Effector memory CD8-positive, alpha-beta T cell (primary cell): ENCODE data around the gene OR2T6.

Source experiments
- ATAC-seq: fragments of 150-1000 bp; cut with Tn5 transposase; replicated peaks from 2 replicates; pipeline ENCODE4 v1.10.0; 2021; ENCODE audit warnings: mild to moderate bottlenecking, moderate library complexity
- DNase-seq, 3 experiments: peaks; one replicate each; pipeline ENCODE4 v3.0.0; 2021
- H3K27ac Mint-ChIP-seq, 2 donors: one replicate each; pipeline ENCODE4 v1.8.0; 2022; ENCODE audit warnings: mild to moderate bottlenecking in 2 of 2, mixed read lengths in 2 of 2, moderate library complexity in 2 of 2
- H3K27me3 Mint-ChIP-seq, 2 donors: one replicate each; pipeline ENCODE4 v1.8.0; 2022; ENCODE audit warnings: mixed read lengths in 2 of 2
- H3K36me3 Mint-ChIP-seq: one replicate; pipeline ENCODE4 v1.8.0; 2022; ENCODE audit warnings: mild to moderate bottlenecking, moderate library complexity, mixed read lengths; ENCODE audit not compliant: insufficient read depth
- H3K4me1 Mint-ChIP-seq, 2 donors: one replicate each; pipeline ENCODE4 v1.8.0; 2022; ENCODE audit warnings: low read depth in 2 of 2, mixed read lengths in 2 of 2
- H3K4me3 Mint-ChIP-seq, 2 donors: one replicate each; pipeline ENCODE4 v1.8.0; 2022; ENCODE audit warnings: mild to moderate bottlenecking in 2 of 2, mixed read lengths in 2 of 2, moderate library complexity in 2 of 2
- H3K9me3 Mint-ChIP-seq, 2 donors: one replicate each; pipeline ENCODE4 v1.8.0; 2022; ENCODE audit warnings: mixed read lengths in 2 of 2
- total RNA-seq, 9 experiments: gene quantifications; one replicate each; lab custom pipeline; 2026; lab: John Stamatoyannopoulos, UW

The OR2T6 gene
- 0 to 0.10 (median 0) reads per million in 9 experiments for total RNA-seq

GRCh38 chr1:248375446-248375845, at the start of gene OR2T6:
Gene OR2T6 (plus strand): TSS chr1:248375746. CDS start chr1:248387609, 11,863 bp downstream.
- DNase-seq (no peak), ATAC-seq (no peak)
- H3K36me3 Mint-ChIP-seq: no peaks in the 10 kb centered on the region
- H3K27me3 Mint-ChIP-seq: no peaks in the 10 kb centered on the region
- H3K27ac Mint-ChIP-seq: no peak within 1 kb of the TSS
- H3K4me1 Mint-ChIP-seq: no peaks in the 10 kb centered on the region
- H3K9me3 Mint-ChIP-seq: no peaks in the 10 kb centered on the region
- no peak within 1 kb of the TSS for H3K4me3 Mint-ChIP-seq

- no peak overlapping the region for H3K4me3 Mint-ChIP-seq
- no peak overlapping the region for H3K27ac Mint-ChIP-seq
- ATAC-seq: no peak
- no peak for DNase-seq
- no peaks in the 10 kb centered on the region for H3K27me3 Mint-ChIP-seq
- no peaks in the 10 kb centered on the region for H3K4me1 Mint-ChIP-seq
- H3K36me3 Mint-ChIP-seq: no peaks in the 10 kb centered on the region
- peaks cover 7 to 8% of the 10 kb centered on the region in 2 donors for H3K9me3 Mint-ChIP-seq
These were observed 32.1 kb upstream of the OR2T6 start for GRCh38 chr1:248343451-248343850.

- ATAC-seq: no peak
- Mint-ChIP-seq H3K4me1 (no peaks in the 10 kb centered on the region), H3K27ac (no peak within 1 kb of the TSS), H3K36me3 (no peaks in the 10 kb centered on the region), H3K27me3 (peaks cover 0 to 11% of the 10 kb centered on the region in 2 donors), H3K4me3 (no peak within 1 kb of the TSS), H3K9me3 (peaks cover 4 to 7% of the 10 kb centered on the region in 2 donors)
- DNase-seq: no peak
These were observed 27.1 kb upstream of the OR2T6 start, which contains the start of gene OR14C36 for GRCh38 chr1:248348475-248348874. Gene OR14C36 (plus strand): TSS chr1:248348775. CDS start chr1:248348775, 0 bp downstream.

- DNase-seq: no peak
- Mint-ChIP-seq H3K27ac (no peak overlapping the region), H3K9me3 (peaks cover 0 to 9% of the 10 kb centered on the region in 2 donors), H3K36me3 (no peaks in the 10 kb centered on the region), H3K27me3 (peaks cover 12 to 15% of the 10 kb centered on the region in 2 donors), H3K4me3 (no peak overlapping the region), H3K4me1 (no peaks in the 10 kb centered on the region)
- no peak for ATAC-seq
These were observed 16.1 kb upstream of the OR2T6 start for GRCh38 chr1:248359415-248359814.

GRCh38 chr1:248361121-248361715, 14.3 kb upstream of the OR2T6 start, which contains the start of gene OR2T4:
Gene OR2T4 (plus strand): TSS chr1:248361665. CDS start chr1:248361665, 0 bp downstream.
- Mint-ChIP-seq H3K36me3 (no peaks in the 10 kb centered on the region), H3K4me3 (no peak within 1 kb of the TSS), H3K4me1 (no peaks in the 10 kb centered on the region), H3K27me3 (peaks cover 12 to 15% of the 10 kb centered on the region in 2 donors), H3K9me3 (peaks cover 0 to 9% of the 10 kb centered on the region in 2 donors), H3K27ac (no peak within 1 kb of the TSS)
- ATAC-seq (no peak), DNase-seq (no peak)

GRCh38 chr1:248366609-248367008, 8.9 kb upstream of the OR2T6 start:
- no peaks in the 10 kb centered on the region for H3K4me1 Mint-ChIP-seq
- no peak for DNase-seq
- no peak overlapping the region for H3K4me3 Mint-ChIP-seq
- H3K36me3 Mint-ChIP-seq: no peaks in the 10 kb centered on the region
- peaks cover 11 to 12% of the 10 kb centered on the region in 2 donors for H3K27me3 Mint-ChIP-seq
- H3K9me3 Mint-ChIP-seq: peaks cover 0 to 9% of the 10 kb centered on the region in 2 donors
- ATAC-seq: no peak
- no peak overlapping the region for H3K27ac Mint-ChIP-seq

- no peak for DNase-seq
- no peaks in the 10 kb centered on the region for H3K36me3 Mint-ChIP-seq
- H3K4me3 Mint-ChIP-seq: no peak overlapping the region
- ATAC-seq: no peak
- H3K27me3 Mint-ChIP-seq: no peaks in the 10 kb centered on the region
- no peaks in the 10 kb centered on the region for H3K9me3 Mint-ChIP-seq
- no peaks in the 10 kb centered on the region for H3K4me1 Mint-ChIP-seq
- no peak overlapping the region for H3K27ac Mint-ChIP-seq
These were observed 3.2 kb upstream of the OR2T6 start for GRCh38 chr1:248372394-248372793.

- no peak overlapping the region for H3K4me3 Mint-ChIP-seq
- no peaks in the 10 kb centered on the region for H3K27me3 Mint-ChIP-seq
- H3K36me3 Mint-ChIP-seq: no peaks in the 10 kb centered on the region
- no peak for DNase-seq
- H3K9me3 Mint-ChIP-seq: no peaks in the 10 kb centered on the region
- no peaks in the 10 kb centered on the region for H3K4me1 Mint-ChIP-seq
- ATAC-seq: no peak
- H3K27ac Mint-ChIP-seq: no peak overlapping the region
These were observed 1.8 kb upstream of the OR2T6 start for GRCh38 chr1:248373761-248374160.

- no peaks in the 10 kb centered on the region for H3K4me1 Mint-ChIP-seq
These were observed 1.4 kb downstream of the OR2T6 start for GRCh38 chr1:248376916-248377315.

GRCh38 chr1:248380854-248381253, 5.3 kb downstream of the OR2T6 start:
- DNase-seq (no peak), ATAC-seq (no peak)
- no peak overlapping the region for H3K4me3 Mint-ChIP-seq
- no peaks in the 10 kb centered on the region for H3K36me3 Mint-ChIP-seq
- peaks cover 0 to under 1% of the 10 kb centered on the region in 2 donors for H3K27me3 Mint-ChIP-seq
- H3K9me3 Mint-ChIP-seq: no peaks in the 10 kb centered on the region
- H3K27ac Mint-ChIP-seq: no peak overlapping the region
- no peaks in the 10 kb centered on the region for H3K4me1 Mint-ChIP-seq

More at GRCh38 chr1:248376916-248377315, 1.4 kb downstream of the OR2T6 start:
- Mint-ChIP-seq H3K9me3 (no peaks in the 10 kb centered on the region), H3K36me3 (no peaks in the 10 kb centered on the region), H3K27me3 (no peaks in the 10 kb centered on the region), H3K4me3 (no peak overlapping the region), H3K27ac (no peak overlapping the region)
- ATAC-seq: no peak
- DNase-seq: no peak

GRCh38 chr1:248388426-248388825, 12.9 kb downstream of the OR2T6 start:
- Mint-ChIP-seq H3K4me1 (no peaks in the 10 kb centered on the region), H3K4me3 (no peak overlapping the region), H3K36me3 (no peaks in the 10 kb centered on the region), H3K27ac (no peak overlapping the region), H3K27me3 (peaks cover 0 to 46% of the 10 kb centered on the region in 2 donors), H3K9me3 (peaks cover 0 to 7% of the 10 kb centered on the region in 2 donors)
- DNase-seq (no peak), ATAC-seq (no peak)

- Mint-ChIP-seq H3K4me1 (no peaks in the 10 kb centered on the region), H3K36me3 (no peaks in the 10 kb centered on the region), H3K4me3 (no peak overlapping the region), H3K9me3 (peaks cover 2 to 7% of the 10 kb centered on the region in 2 donors), H3K27ac (no peak overlapping the region), H3K27me3 (peaks cover 0 to 52% of the 10 kb centered on the region in 2 donors)
- ATAC-seq (no peak), DNase-seq (no peak)
These were observed 17.5 kb downstream of the OR2T6 start for GRCh38 chr1:248393050-248393449.

- H3K27me3 Mint-ChIP-seq: no peaks in the 10 kb centered on the region
These were observed 27.2 kb downstream of the OR2T6 start, which contains the start of gene OR2T1 for GRCh38 chr1:248402748-248403147. Gene OR2T1 (plus strand): TSS chr1:248403048. CDS start chr1:248406148, 3,100 bp downstream.

GRCh38 chr1:248404024-248404423, 28.5 kb downstream of the OR2T6 start:
- ATAC-seq: no peak
- Mint-ChIP-seq H3K27ac (no peak overlapping the region), H3K27me3 (no peaks in the 10 kb centered on the region)

More at GRCh38 chr1:248402748-248403147, 27.2 kb downstream of the OR2T6 start, which contains the start of gene OR2T1:
- Mint-ChIP-seq H3K4me3 (no peak within 1 kb of the TSS), H3K9me3 (peaks cover 0 to 2% of the 10 kb centered on the region in 2 donors), H3K27ac (no peak within 1 kb of the TSS), H3K4me1 (no peaks in the 10 kb centered on the region), H3K36me3 (peaks cover 2% of the 10 kb centered on the region)
- DNase-seq (no peak), ATAC-seq (no peak)

More at GRCh38 chr1:248404024-248404423, 28.5 kb downstream of the OR2T6 start:
- peaks cover 2% of the 10 kb centered on the region for H3K36me3 Mint-ChIP-seq
- no peak overlapping the region for H3K4me3 Mint-ChIP-seq
- DNase-seq: no peak
- peaks cover 0 to 2% of the 10 kb centered on the region in 2 donors for H3K9me3 Mint-ChIP-seq
- no peaks in the 10 kb centered on the region for H3K4me1 Mint-ChIP-seq
